G401.6 (cell line): Measurements from ENCODE around the gene VIPR1.

Source experiments
- FAIRE-seq: peaks from 2 replicates; lab custom pipeline; 2012; peaks lifted over from hg19 to GRCh38; lab: Jason Lieb, UNC

The VIPR1 gene

DNA sequence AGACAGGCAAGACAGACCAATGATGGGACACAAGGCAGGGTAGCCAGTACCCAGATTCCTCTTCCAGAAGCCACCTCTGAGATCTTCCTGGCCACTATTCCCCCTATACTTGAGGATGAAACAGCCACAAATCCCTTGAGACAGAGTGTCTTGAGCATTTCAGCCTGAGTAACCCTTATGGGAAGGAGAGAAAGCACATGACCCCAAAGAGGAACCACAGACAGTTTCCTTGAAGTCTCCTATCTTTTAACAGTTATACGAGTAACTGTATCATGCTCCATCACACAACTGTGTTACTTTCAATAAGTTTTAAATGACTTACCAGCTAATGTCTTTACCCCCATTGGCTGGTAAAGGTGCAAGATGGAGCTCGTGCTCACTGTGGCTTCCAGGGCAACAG lies 9.3 kb downstream of the VIPR1 start:
- no peak for FAIRE-seq

DNA sequence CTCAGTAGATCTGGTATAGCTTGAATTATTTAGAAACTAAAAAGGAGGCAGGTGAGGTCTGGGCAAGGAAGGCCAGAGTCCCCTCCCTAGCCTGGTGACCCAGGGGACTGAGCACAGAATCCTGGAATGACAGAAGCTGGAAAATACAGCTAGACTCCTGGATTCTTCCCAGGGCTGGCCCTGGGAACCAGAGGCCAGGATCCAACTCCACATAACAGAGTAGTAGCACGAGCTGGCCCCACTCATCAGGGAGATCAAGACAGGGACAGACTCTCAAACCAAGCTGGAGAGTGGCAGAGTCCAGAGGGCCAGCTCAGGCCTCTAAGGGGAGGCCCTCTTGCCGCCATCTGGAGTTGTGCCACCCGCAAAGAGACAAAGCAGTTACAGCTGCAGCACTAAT lies 10.7 kb downstream of the VIPR1 start:
- no peak for FAIRE-seq

DNA sequence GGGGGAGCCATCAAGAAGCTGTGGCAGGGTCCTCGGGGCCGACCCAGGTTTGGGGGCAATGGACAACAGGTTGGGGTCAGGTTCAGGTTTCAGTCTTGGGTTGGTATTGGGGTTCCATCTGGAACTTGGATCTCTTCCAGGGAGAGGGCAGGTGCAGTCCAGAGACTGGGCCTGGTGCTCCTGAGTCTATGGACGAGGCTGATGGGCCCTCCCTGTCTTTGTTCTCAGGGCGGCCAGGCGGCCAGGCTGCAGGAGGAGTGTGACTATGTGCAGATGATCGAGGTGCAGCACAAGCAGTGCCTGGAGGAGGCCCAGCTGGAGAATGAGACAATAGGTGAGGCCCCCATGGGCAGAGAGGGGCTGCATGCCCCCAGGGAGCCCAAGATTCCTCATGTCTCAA lies 11.1 kb downstream of the VIPR1 start:
- no peak for FAIRE-seq

DNA sequence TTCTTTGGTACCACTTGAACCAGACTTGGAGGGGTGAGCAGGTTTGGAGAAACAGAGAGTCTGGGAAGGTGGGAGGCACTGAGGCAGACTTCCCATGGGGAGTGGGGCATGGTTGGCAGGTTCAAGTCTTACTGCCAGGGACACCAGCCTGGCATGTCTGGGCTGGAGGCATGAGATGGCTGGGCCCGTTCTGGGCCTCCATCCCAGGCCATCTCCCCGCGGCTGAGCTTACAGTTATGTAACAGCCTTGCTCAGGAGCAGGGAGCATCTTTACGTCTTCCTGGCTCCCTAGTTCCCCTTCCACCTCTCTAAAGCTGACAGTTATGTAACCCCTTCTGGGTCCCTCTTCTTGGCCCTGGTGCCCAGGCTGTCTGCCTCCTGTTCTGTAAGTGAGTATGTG lies 12.4 kb downstream of the VIPR1 start:
- FAIRE-seq, result no peak

DNA sequence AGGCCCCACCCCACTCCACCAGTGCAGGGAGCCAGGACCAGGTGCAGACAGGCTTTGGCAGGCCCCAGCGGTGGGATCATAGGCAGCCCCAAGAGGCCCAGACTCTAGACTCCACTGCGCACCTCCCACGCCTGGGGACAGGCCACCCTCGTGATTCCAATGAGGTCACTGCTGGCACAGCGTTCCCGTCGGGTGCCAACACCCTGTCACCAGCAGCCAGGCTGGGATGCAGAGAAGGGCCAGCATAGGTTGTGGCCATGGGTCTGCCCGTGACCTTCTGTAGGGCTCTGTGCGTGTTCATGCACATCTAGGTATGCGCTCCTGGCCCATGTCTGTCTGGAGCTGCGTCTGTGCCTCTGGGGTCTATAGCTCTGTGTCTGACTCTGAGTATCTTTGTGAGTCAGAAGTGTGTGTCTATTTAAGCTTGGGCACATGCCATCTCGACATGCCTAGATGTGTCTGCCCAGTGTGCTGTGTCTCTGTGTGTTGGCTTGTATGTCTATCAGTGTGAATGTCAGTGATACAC lies 13.0 kb downstream of the VIPR1 start:
- no peak for FAIRE-seq

DNA sequence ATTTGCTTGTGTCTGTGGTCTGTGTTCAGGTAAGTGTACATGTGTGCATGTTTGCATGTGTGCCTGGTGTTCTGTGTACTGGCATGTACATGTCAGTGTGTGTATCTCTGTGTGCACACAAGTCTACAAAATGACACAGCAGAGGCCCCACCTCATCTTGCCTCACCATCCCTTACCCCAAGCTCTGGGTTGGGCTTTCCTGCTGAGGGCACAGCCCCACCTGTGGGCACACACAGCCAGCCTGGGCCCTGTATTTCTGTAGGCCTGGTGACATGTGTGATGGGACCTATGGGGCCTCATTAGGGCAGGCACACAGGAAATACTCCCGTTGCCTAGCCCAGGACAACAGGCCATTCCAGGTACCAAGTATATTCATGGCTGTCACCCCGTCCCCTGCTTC lies 13.5 kb downstream of the VIPR1 start:
- no peak for FAIRE-seq

DNA sequence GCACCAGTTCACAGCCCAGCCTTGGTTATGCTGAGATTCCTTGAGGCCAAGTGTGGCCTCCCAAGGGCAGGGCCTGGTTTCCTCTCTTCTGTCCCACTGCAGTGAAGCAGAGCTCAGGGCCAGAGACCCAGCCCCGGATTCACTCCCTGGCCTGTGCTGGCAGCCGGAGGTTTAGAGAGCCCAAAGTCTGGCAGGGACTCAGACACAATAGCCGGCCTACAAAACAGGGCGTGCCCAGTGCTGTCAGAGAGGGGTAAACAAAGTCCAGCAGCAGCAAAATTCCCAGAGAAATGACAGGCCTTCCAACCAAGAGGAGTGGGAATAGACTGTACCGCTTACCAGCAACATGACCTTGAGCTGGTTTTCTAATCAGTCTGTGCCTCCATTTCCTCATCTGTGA lies 14.0 kb downstream of the VIPR1 start:
- FAIRE-seq, result no peak

DNA sequence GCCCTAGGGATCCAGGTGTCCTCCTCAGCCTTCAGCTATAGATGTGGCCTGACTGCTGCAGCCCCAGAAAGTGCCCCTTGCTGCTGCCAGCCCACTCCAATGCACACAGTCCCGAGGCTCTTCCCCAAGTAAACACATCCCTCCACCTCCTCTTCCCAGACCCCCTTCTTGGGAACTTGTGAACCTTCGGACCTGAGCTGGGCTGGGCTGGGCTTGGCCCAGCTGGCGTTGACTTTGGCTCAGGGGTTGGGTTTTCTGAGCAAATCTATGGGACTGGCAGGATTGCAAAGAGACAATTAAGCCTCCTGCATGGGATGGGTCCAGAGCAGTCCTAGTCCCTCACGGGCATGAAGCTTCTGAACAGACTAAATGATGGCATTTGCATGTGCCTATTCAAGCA lies 14.7 kb downstream of the VIPR1 start:
- no peak for FAIRE-seq

DNA sequence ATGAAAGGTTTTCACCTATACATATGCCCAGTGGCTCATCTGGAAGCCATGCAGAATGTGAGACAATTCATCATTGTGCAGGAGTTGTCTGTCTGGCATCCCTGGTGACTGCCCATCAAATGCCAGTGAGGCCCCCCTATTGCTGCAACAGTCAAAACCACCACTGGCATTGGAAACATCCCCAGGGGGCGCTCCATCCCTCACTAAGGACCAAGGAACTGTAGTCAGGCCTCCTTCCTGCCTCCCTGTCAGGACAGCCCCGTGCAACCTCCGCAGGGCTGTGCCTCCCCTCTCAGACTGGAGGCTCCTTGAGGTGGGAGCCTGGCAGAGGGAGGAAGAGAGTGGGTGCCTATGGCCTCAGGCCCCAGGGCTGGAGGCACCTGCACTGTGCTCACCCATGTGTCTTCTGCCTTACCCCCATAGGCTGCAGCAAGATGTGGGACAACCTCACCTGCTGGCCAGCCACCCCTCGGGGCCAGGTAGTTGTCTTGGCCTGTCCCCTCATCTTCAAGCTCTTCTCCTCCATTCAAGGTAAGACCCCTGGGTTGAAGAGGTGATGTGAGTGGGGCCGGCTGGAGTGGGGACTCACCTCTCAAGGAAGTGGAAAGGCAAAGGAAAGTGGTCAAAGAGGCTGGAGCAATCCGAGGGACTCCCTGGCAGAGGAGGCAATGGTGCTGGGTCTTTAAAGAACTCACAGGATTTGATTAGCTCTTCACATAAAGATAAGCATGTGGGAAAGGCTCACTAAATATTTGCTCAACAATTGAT lies 16.5 kb downstream of the VIPR1 start:
- FAIRE-seq, result no peak

DNA sequence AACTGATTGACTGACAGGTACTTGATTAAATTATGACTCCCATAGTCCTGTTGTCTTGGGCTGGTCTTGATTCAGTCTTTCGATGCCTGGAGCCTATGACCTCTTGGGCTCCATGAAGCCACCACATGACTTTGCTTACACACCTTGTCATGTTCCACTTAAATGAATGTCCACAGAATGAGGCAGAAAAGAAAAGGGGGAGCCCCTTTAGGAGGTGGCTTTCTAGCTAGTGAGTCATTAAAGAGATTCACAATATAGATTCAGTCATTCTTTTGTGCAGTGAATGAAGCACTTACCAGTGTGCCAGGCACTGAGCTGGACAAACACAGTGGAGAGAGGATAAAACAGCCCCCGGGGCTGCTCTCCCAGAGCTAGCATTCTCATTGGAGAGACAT lies 17.1 kb downstream of the VIPR1 start:
- no peak for FAIRE-seq

DNA sequence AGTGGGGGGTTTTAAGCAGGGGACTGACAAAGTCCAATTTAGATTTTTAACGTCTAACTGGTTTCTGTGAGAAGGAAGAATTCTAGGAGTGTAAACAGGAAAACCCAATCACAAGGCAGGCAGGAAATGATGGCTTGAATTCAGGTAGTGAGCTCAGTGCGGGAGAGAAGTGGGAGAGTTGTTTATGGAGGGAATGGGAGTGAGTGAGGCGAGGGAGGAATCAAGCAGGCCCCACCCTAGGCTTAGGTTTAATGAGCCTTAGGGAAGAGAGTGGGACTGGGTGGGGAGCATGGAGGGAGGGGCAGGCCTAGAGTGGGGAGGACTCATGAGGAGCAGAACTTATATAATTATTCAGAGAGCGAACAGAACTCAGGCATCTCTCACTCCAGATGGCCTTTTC lies 17.9 kb downstream of the VIPR1 start:
- FAIRE-seq, result no peak

DNA sequence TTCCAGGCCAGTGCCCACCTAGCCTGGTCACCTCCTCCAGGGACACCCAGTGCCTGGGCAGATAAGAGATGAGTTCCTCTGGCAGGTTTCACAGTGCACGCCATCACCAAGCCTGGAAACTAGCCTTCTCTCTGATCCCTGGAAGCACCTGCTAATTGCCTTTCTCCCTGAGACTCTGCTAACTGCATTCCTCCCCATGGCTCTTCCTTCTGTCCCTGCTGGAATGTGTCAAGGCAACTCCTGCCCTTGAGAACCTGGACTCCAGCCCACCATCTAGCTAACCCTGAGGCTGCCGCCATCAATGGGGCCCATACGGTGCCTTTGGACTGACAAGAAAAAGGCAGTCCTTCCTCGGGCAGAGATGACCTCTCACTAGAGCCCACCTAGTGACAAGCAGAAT lies 18.5 kb downstream of the VIPR1 start:
- FAIRE-seq, result no peak

DNA sequence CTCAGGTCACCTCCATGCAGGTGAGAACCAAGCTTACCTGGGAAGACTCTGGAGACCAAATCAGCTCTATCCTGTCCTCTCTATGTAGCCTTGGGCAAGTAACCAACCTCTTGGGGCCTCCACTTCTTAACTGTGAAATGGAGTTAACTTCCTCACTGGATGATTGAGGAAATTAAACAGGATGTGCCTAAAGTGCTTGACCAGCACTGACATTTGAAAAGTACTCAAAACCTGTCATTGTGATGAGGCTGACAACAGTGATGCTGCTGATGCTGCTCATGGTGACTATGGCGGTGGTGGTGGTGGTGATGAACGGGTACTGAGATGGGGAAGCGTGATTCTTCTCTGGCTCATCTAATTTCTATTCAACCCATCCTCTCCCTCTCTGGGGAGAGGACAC lies 22.3 kb downstream of the VIPR1 start:
- no peak for FAIRE-seq

DNA sequence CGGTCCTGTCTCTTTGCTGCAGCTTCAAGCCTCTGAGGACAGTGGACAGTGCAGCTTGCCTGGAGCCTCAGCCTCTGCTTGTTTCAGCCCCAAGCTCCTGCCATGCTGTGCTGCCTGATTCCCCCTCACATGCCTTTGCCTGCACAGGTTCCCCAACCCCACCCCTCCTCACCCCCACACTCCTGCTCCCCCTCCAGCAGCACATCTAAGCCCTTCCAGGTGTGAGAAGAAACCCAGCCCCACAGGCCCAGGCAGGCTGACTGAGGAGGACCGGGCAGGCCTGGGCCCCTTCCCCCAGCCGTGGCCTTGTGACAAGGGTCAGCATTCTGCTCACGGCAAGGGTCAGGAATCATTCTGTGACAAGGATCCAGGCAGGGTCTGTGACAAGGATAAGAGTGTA lies 22.8 kb downstream of the VIPR1 start:
- no peak for FAIRE-seq

DNA sequence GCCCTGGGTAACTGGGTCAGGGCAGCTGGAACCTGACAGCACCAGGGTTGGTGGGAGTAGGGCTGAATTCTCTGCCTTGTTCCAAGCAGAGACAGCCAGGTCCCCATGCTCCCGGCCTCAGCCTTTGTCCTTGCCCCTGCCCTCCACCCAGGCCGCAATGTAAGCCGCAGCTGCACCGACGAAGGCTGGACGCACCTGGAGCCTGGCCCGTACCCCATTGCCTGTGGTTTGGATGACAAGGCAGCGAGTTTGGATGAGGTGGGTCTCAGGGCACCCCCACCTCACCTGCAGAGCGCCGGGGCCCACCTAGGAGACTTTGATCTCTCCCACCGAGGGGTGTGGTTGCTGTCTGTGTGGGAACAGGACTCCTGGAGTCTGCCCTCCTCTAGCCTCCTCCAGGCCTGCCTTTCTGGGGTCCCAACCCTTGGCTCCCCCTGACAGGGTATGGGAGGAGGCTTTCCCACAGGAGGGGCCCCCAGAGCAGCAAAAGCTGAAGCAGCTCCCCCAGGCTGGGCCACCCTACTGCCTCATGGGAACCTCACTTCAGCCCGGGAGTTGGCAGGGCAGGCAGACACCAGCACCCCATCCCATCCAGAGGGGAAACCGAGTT lies 23.4 kb downstream of the VIPR1 start:
- FAIRE-seq, result no peak

DNA sequence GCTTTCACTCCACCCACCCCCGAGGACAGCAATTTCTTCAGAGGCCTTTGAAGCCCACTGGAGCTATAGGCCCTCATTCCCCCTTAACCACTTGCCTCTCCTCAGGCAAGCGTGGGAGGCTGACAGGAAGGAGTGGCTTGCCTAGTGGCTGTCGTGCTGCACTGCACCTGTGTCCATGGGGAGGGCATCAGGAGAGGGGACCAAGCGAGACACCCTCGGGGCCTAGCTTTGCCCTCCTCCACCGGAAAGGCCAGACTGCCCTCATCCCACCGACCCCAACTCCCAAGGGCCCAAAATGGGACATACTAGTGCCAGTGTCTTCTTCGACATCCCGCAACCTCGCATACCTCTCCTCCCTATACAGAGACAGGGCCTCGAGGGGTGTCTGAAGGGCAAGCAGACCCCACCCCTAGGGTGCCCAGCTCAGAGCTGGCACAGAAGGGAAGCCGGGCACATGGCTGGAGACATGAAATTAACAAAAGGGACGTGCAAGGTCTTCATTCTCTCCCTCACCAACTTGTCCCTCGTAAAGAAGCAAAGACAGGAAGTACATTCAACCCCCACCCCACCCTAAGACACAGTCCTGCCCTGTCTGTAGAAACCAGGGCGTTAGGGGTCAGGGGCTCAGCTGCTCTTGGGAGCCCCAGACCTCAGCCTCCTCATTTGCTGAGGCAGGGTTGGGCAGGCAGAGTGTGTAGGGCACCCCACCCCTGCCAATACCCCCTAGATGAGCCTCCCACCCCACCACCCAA lies 24.3 kb downstream of the VIPR1 start:
- FAIRE-seq, result no peak

DNA sequence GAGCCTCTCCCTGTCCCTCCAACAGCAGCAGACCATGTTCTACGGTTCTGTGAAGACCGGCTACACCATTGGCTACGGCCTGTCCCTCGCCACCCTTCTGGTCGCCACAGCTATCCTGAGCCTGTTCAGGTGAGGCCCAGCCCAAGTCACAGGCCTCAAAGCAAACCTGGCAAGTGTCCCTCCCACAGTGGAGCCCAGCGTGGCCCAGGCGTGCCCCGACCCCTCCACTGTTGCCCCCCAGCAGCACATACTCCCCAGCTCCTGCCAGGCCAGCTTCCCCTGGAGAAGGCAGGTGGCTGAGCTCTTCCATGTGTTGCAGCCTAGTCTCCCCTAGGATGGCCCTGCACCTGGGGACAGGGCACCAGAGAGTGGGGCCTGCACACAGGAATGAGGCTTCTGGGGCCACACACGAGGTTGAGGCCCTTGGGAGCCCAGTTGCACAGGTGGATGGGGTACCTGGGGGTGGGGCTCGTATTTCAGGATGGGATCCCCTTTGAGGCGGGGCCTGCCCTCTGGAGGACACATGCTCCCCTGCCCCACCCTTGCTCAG lies 25.0 kb downstream of the VIPR1 start:
- FAIRE-seq, result no peak

DNA sequence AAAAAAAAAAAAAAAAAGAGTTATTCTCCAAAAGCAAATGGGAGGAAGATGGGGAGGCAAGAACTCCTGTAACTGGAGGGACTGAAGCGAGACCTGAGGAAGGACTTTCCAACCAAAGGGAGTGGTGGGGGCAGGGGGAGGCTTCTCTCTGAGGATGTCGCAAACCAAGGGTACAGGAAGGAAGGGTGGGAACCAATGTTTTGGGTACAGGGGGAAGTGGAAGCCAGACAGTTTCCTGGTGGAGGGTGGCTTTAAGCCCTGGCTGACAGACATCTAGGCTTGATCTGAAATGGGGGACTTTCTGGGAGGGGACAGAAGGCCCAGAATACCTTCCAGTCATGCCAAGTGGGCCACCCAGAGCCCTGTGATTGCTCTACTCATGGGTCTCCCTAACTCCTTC lies 27.0 kb downstream of the VIPR1 start:
- FAIRE-seq, result no peak

DNA sequence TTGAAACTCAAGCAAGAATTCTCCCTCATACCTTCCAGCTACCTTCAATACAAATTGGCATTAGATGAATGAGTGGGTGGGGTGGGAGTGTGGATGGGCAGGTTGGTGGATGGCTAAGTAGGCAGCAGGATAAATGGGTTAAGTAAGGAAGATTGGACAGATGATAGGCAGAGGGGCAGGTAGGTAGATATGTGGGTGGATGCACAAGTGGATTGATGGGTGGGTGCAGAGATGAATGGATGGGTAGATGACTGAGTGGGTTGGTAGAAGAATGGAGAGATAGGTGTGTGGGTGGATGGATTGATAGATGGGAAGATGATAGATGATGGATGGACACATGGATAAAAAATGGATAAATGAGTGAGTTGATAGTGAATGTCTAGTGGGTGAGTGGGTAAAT lies 27.6 kb downstream of the VIPR1 start:
- no peak for FAIRE-seq

DNA sequence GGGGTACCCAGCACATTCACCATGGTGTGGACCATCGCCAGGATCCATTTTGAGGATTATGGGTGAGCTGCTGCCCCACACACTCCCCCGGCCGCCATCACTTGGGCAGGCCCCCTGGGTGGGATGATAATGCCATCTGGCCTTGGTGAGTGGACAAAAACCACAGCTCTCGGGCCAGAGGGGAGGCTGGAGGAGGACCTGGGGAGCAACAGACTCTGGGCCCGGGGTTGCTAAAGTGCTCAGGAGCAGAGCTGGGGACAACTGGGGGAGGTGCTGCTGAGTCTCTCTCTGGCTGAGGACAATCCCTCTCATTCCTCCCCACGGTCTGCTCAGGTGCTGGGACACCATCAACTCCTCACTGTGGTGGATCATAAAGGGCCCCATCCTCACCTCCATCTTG lies 29.0 kb downstream of the VIPR1 start:
- FAIRE-seq, result no peak

DNA sequence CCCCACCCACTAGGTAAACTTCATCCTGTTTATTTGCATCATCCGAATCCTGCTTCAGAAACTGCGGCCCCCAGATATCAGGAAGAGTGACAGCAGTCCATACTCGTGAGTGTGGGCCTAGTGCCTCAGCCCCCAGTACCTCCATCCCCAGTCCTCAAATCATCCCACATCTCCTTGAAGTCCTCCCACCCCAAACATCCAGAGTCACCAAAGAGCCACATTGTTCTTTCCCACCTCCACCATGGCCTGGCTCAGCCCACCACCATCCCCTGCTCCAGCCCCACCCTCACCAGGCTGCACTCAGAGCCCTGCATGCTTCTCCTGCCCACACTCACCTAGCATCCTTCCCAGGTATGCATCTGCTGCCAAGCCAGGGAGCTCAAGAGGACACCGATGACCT lies 29.8 kb downstream of the VIPR1 start:
- FAIRE-seq, result no peak

DNA sequence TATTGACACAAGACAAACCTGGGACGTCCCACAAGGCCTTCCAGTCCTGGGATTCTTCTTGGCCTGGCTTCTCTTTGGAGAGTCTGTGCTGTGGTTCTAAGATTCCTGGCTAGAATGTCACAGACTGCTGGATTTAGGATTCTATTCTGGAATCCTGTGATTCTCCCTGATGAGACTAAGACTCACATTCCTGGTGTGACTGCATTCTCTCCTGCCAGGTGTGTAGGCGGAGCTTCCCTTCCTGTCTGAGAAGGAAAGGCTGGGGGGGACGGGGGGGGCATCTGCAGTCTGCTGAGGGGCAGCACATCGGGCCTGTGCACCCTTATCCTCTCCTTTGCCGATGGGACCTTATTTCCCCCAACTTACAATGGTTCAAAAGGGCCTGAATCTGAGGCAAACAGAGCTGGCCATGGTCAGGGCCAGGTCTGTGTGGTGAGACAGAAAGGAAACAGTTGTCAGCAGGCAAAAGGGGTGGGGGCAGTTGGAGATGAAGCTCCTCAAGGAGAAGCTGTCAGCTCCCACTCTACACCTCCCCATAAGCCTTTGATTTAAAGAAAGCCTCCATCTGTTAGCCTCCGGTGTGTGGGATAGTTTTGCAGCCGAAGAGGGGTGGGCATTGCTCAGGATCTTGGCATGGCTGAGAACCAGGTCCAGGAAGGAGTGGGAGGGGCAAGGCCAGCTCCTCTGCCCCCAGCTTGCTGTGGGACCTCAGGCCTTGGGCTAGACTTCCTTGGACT lies 30.9 kb downstream of the VIPR1 start:
- no peak for FAIRE-seq
